ENCODE results near the gene PAF1. TPM values are rescaled to one million over a fixed set of nuclear protein-coding genes. Genes with fewer than 3 reads are reported as not detected.

Gene PAF1
- total and polyA plus RNA-seq, 2 of the 13 experiments (the other 11 are each of a cell fraction or from before 2014, with no cell fraction given), result 30.2 to 31.1 TPM

DNA sequence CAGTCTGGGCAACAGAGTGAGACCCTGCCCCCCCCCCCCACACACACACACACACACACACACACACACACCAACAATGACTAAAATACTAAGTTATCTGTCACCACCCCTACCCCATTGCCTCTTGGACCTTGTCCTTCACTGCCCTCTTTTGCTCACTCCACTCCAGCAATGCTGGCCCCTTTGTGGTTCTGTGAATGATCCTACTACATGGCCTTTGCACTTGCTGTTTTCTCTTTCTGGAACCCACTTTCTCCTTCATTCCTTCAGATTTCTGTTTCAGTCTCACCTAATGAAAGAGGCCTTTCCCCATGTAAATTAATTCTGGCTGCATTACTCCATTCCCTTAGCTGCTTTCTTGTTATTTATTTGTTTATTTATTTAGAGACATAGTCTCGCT lies 51.2 kb downstream of the PAF1 start:
- in situ Hi-C loops (cut with HindIII; ENCODE audit: extremely low pct_ligation_motif_present, low pct_unique_long_range_greater_than_20kb), result no loop called here
- H3K27ac ChIP-seq (ENCODE audit: extremely low read length, insufficient read depth, low read length), result peak overlapping the region; percentile 8
- ATAC-seq (no peak), FAIRE-seq (no peak), DNase-seq (ENCODE audit: low spot score) (peak; percentile 20)
- peaks cover 20% of the 10 kb centered on the region for H3K79me2 ChIP-seq (ENCODE audit: insufficient read depth, low read length)
- peaks cover 67% of the 10 kb centered on the region for H3K4me1 ChIP-seq (ENCODE audit: insufficient read depth, low read length)
- TF ChIP-seq, protein P1, sequence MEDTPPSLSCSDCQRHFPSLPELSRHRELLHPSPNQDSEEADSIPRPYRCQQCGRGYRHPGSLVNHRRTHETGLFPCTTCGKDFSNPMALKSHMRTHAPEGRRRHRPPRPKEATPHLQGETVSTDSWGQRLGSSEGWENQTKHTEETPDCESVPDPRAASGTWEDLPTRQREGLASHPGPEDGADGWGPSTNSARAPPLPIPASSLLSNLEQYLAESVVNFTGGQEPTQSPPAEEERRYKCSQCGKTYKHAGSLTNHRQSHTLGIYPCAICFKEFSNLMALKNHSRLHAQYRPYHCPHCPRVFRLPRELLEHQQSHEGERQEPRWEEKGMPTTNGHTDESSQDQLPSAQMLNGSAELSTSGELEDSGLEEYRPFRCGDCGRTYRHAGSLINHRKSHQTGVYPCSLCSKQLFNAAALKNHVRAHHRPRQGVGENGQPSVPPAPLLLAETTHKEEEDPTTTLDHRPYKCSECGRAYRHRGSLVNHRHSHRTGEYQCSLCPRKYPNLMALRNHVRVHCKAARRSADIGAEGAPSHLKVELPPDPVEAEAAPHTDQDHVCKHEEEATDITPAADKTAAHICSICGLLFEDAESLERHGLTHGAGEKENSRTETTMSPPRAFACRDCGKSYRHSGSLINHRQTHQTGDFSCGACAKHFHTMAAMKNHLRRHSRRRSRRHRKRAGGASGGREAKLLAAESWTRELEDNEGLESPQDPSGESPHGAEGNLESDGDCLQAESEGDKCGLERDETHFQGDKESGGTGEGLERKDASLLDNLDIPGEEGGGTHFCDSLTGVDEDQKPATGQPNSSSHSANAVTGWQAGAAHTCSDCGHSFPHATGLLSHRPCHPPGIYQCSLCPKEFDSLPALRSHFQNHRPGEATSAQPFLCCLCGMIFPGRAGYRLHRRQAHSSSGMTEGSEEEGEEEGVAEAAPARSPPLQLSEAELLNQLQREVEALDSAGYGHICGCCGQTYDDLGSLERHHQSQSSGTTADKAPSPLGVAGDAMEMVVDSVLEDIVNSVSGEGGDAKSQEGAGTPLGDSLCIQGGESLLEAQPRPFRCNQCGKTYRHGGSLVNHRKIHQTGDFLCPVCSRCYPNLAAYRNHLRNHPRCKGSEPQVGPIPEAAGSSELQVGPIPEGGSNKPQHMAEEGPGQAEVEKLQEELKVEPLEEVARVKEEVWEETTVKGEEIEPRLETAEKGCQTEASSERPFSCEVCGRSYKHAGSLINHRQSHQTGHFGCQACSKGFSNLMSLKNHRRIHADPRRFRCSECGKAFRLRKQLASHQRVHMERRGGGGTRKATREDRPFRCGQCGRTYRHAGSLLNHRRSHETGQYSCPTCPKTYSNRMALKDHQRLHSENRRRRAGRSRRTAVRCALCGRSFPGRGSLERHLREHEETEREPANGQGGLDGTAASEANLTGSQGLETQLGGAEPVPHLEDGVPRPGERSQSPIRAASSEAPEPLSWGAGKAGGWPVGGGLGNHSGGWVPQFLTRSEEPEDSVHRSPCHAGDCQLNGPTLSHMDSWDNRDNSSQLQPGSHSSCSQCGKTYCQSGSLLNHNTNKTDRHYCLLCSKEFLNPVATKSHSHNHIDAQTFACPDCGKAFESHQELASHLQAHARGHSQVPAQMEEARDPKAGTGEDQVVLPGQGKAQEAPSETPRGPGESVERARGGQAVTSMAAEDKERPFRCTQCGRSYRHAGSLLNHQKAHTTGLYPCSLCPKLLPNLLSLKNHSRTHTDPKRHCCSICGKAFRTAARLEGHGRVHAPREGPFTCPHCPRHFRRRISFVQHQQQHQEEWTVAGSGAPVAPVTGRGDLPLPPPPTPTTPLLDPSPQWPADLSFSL (CRISPR knock-in tag; IDR thresholded peaks at IDR 0.05), result peak; percentile 68; the same call in 1 of the 2 replicates
- TF ChIP-seq HNF4G (IDR thresholded peaks at IDR 0.05; ENCODE audit: borderline replicate concordance, low read depth, low read length), result 0 out of 2 replicates have a peak, but pooled peaks have one; percentile 26
- TF ChIP-seq HNF4G (CRISPR knock-in tag; IDR thresholded peaks at IDR 0.05; ENCODE audit: borderline replicate concordance, low read depth), result no peak
- no peak for TF ChIP-seq JUN (CRISPR knock-in tag; IDR thresholded peaks at IDR 0.05)
- no peak for TF ChIP-seq FIP1L1 (IDR thresholded peaks at IDR 0.05; ENCODE audit: borderline replicate concordance, insufficient read depth, low read depth, low read length)
- no peak for TF ChIP-seq BORCS8-MEF2B (CRISPR knock-in tag; IDR thresholded peaks at IDR 0.05)
- TF ChIP-seq HNF4A (CRISPR knock-in tag; IDR thresholded peaks at IDR 0.05), result peak; percentile 50
- no peak for TF ChIP-seq ZMYM4 (CRISPR knock-in tag; IDR thresholded peaks at IDR 0.05)
- no peak for TF ChIP-seq KDM1A (CRISPR knock-in tag; IDR thresholded peaks at IDR 0.05)
- TF ChIP-seq ZNF160 (CRISPR knock-in tag; IDR thresholded peaks at IDR 0.05), result no peak
- no peak for TF ChIP-seq ZNF180 (CRISPR knock-in tag; IDR thresholded peaks at IDR 0.05; ENCODE audit: borderline replicate concordance, low read depth)
- TF ChIP-seq, protein P2, sequence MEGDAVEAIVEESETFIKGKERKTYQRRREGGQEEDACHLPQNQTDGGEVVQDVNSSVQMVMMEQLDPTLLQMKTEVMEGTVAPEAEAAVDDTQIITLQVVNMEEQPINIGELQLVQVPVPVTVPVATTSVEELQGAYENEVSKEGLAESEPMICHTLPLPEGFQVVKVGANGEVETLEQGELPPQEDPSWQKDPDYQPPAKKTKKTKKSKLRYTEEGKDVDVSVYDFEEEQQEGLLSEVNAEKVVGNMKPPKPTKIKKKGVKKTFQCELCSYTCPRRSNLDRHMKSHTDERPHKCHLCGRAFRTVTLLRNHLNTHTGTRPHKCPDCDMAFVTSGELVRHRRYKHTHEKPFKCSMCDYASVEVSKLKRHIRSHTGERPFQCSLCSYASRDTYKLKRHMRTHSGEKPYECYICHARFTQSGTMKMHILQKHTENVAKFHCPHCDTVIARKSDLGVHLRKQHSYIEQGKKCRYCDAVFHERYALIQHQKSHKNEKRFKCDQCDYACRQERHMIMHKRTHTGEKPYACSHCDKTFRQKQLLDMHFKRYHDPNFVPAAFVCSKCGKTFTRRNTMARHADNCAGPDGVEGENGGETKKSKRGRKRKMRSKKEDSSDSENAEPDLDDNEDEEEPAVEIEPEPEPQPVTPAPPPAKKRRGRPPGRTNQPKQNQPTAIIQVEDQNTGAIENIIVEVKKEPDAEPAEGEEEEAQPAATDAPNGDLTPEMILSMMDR (CRISPR knock-in tag; IDR thresholded peaks at IDR 0.05), result peak; percentile 37
- no peak for TF ChIP-seq MEIS1 (CRISPR knock-in tag; IDR thresholded peaks at IDR 0.05; ENCODE audit: borderline replicate concordance)
- 0 out of 2 replicates have a peak, but pooled peaks have one; percentile 33 for TF ChIP-seq ZMYM3 (CRISPR knock-in tag; IDR thresholded peaks at IDR 0.05)
- no peak overlapping the region for H3K4me3 ChIP-seq (replicated peaks in 1 of 3; ENCODE audit: insufficient read depth in 1 of 3, low read depth in 2 of 3, low read length in 3 of 3)
- POLR2A ChIA-PET, result no interaction called here
- intact Hi-C loops (cut with micrococcal nuclease; ENCODE audit: unreplicated experiment), result loop anchor here (5.0 kb wide), 1 partner anchor 73 kb away; the partner anchor contains the start of gene PLEKHG2
- H3K9me3 ChIP-seq (ENCODE audit: low read length), result no peaks in the 10 kb centered on the region
- peak overlapping the region; percentile 36 for H3K4me2 ChIP-seq (ENCODE audit: low read depth, low read length)
- H4K20me1 ChIP-seq (ENCODE audit: insufficient read depth, low read length), result no peaks in the 10 kb centered on the region
- H3K36me3 ChIP-seq (replicated peaks in 1 of 2; ENCODE audit: control insufficient read depth in 1 of 2, insufficient read depth in 2 of 2, low read length in 2 of 2), result 0 out of 5 replicates have a peak, but pooled peaks cover 0 to under 1% of the 10 kb centered on the region in 2 experiments
- BruUV-seq (replicated peaks), result no TSS peak
- WGBS (ENCODE audit: low lambda C conversion rate), result 57% methylated on average over 1 of the region's 1 CpG
- CTCF ChIA-PET (ENCODE audit: low intra/inter-chr PET ratio, low total read pairs), result no interaction called here
- H3K9ac ChIP-seq (ENCODE audit: insufficient read depth, low read depth, low read length), result no peak overlapping the region
- no peak overlapping the region for H2AFZ ChIP-seq (ENCODE audit: low read length)
- H3K27me3 ChIP-seq (ENCODE audit: control insufficient read depth in 1 of 2, insufficient read depth in 2 of 2, low read length in 2 of 2), result no peaks in the 10 kb centered on the region; a peak in 1 of 5 replicates

Measured in HepG2 (cell line).